OCI-M2 (cell line): ENCODE measurements around the gene FAM170B.

Experiments
- DNase-seq: peaks from one replicate; lab custom pipeline; 2025; ENCODE audit not compliant: unreplicated experiment; lab: John Stamatoyannopoulos, UW

Gene FAM170B

DNA sequence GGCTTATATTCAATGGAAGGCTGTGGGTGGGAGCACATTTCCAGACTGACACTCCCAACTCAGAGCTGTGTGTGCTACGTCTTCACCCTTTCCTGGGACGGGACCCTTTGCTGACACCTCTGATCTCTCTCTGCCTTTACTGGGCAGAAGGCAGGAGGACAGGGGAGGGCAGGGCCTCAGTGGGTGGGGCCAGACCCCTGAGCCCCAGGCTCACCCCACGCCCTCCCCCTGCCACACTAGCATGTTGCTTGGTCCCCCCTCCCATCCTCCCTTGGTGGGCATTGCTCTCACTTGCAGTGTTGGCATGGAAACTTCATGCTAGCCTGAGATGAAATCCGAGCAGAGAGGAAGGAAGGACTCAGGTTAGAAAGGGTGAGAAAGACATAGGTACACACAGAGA lies 36.0 kb upstream of the FAM170B start:
- no peak for DNase-seq

DNA sequence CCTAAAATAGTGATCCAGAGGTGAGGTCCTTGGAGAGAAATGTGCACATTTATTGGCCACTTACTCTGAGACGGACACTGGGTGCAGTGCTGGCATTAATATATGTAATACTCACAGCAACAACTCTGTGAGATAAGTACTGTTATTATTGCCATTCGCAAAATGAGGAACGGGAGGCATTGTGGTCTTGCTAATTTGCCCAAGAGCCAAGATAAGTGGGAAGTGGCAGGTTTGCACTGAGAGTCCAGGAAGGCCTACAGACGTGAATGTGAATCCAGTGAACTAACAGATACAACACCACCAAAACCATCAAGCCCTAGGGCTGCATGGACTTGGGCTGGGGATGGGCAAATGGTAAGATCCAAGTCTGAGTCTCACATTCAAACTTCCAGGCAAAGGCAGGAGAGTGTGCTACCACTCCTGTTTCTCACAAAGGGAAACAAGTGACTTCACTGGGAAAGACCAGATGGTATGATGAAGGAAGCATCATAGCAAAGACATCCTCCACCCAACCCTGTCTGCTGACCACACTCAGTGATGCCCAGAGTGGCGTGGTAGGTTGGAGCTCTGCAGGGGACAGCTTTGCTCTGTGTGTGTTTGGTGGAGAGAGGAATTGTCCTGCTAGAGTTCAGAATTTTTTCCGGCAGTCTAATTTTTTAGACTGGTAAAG lies 35.1 kb upstream of the FAM170B start:
- DNase-seq: no peak

DNA sequence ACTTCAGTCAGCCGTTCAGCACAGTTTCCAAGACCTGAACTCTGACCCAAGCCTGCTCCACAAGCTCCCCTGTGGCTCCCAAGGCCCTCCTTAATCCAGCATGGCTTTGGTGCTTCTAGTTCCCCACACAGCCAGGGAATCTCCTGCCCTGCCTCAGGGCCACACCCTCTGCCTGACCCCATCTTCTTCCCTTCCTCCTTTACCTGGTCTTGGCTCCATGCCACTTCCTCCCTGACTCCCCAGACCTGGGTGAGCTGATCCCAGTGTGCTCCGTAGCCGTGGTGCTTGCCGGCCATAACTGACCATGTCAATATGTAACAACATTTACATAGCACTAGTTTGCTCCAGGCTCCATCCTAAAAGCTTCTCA lies 34.3 kb upstream of the FAM170B start:
- no peak for DNase-seq

DNA sequence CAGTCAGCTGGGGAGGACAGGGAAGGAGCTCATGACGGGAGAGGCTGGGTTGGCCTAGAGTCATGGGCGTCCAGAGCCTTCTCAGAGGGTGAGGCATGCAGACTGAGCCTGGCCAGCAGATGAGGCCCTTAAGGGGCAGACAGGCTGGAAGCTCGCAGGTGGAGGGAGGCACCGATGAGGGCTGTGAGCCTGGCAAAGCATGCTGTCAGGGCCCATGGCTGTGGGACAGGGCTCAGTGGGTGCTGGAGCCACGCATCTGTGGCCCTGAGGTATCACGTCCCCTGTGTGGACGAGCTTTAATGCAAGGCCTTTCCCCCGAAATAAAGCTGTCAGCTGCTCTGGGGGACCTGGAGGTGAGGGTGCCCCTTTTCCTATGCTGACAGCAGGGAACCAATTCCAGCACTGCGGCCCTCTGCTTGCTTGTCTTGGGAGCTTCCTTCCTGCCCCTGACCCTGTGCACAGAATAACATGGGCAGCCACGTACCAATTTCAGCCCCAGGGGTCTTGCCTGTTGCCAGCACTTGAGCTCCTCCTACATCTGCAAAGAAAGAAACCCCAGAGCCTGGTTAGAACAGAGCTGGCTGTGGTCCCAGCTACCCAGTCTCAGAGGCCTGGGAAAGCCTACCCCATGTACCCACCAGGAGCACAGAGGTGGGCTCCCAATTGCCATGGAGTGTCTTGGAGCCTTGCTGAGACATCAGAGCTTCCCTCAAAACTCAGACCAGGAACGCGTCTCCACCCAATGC lies 33.8 kb upstream of the FAM170B start:
- DNase-seq: no peak

DNA sequence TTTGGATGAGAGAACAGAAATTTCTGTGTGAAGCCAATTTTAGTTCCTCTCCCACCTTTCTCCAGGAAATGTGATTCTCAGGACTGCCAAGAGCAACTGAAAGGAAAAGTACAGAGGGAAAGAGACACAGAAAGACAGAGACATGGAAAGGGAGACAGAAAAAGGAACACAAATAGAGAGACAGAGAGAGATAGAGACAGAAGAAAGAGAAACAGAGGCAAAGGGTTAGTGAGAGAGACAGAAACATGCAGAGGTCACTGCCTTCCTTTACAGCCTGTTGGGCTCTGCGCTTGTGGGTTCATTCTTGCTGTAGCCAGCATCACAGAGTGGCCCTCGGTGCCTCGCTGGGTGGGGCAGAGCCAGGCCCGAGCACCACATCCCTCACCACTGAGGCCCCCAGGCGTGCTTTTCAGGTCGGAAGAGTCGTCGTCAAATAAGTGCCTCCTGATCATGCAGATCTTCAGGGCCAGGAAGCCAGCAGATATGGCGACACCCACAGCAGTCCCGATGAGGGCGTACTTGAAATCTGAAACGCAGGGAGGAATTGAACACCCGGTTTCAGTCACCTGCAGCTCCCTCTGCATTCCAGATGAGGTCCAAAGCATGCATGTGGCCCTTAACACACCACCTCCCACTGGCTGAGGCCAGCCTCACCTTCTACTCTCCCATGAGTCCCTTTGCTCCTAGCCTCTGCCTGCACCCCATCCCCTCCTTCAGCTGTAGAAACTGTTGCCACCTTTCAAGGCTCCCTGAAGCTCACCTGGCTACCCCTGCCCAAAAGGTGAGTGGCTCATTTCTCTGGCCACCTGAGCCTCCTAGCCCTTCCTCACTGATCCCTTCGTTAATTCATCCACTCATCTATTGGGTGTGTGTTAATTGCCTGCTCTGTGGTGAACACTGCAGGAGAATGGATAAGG lies 32.9 kb upstream of the FAM170B start:
- DNase-seq: no peak

DNA sequence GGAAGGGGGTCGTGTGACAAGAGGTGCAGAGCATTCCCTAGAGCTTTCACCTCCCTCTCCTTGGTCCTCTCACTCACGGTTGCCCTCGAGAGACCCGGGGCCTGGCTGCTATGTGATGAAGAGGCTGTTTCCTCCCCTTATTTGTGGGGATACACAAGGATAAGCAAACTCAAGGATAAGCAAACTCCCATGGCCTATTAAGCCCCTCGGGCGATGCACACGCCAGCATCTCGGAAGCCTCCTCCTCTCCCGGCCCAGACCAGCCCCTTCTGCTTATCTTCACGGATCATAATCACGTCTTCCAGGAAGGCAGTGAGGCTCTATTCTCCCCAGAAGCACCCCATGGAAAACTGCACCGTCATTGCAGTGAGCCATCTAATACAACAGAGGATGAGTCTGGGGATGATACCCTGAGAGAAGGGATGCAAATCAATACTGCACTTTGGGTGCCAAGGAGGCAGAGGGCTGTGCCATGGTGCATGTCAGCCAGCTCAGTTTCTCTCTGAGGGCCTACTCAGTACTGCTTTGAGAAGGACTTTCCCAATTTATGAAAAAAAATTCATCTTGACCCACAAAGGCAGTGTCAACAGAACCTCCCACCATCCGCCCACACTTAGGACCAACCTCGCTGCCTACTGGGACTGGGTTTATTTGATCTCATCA lies 32.1 kb upstream of the FAM170B start:
- no peak for DNase-seq

DNA sequence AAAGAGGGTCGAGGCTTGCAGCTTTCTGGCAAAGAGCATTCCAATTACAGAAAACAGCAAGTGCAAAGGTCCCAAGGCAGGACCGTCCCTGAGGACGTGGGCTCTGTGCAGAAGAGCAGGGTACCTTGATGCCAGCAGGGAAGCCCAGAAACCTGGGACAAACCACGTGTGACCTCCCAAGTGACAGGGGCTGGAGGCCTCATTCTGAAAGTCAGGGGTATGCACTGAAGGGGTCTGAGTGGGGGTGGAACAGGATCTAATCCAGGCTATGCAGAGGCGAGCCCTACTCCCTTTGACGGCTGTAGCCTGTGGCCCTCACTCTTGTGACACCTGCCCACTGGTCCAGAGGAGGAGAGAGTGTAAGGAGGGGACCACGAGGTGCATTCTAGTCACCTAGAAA lies 31.4 kb upstream of the FAM170B start:
- DNase-seq: no peak

DNA sequence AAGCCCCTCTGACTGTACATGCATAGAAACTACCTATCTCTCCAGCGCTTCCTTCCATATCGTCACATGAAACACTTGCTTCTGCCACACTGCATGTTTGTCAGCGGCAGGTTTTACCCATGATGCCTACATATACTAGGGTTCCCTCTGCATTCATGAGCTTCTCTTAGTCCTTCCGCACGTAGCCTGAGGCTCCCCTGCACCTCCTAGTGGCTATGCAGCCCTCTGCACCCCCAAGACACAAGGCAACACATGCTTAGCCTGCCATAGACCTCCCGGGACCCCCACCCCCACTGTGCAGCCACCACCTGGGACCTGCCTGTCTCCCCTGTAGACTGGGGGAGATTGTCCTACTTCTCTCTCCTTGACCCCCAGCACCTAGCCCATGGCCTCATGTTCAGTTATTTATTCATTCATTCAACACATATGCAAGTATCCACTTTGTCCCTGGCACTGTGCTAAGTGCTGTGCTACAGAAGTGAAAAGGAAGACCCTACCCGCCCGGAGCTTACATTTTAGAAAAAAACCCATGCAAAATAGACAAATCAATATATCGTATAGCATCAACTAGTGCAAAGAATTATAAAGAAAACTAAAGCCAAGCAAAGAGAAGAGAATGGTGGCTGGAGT lies 30.9 kb upstream of the FAM170B start:
- no peak for DNase-seq

DNA sequence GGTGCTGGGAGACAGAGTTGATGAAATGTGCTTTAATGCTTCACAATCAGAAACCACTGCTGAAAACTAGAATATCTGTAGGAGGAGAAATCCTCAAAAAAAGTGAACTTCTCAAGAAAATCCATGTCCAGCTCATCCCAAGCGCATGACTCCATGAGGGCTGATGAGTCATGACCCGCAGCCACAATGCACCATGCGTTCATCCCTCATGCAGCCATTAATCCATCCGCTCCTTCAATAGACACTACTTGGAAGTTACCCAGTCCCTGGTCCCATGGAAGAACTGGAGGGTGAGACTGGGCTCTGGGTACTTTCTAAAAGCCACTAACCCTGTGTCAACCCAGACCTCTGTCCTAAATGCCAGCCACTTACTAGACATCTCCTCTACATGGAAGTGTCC lies 29.9 kb upstream of the FAM170B start:
- no peak for DNase-seq

DNA sequence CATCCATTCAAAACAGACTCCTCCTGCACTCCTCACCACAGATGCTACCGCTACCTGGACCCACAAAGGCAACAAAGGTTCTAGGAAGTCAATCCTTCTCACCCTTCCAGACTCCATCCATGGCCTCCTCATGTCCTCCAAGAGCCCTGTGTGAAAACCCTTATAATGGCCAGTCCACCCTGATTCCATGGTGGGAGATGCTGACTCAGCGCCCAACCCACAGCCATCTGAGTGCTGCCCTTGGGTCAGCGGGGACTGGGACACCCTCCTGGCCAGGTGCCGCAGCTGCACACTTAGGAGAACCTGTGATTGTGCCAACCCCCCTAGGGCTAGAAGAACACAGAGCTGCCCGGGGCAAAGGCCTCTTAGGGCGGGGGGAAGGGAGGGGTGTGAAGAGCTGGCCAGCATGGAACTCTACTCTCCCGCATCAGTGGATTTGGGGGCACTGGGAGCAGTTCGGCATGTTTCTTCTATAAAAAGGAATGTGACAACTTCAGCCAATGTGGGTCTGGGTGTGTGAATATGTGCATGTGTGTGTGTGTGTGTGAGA lies 29.0 kb upstream of the FAM170B start:
- DNase-seq: no peak

DNA sequence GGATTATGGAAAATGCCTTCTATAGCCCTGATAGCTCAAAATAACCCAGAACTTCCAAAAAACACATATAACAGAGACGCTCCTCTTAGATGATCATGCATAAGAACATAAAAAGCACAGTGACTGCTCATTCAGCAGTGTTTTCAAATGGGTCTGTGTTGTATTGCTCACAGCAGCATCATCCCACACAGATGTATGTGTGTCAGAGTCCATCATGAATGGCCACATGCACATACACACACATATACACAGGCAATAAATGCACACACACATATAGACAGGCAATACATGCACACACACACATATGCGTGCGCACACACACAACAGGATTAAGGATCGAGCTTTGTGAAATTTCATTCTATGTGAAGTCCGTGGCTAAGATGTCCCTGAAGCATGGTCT lies 28.2 kb upstream of the FAM170B start:
- no peak for DNase-seq

DNA sequence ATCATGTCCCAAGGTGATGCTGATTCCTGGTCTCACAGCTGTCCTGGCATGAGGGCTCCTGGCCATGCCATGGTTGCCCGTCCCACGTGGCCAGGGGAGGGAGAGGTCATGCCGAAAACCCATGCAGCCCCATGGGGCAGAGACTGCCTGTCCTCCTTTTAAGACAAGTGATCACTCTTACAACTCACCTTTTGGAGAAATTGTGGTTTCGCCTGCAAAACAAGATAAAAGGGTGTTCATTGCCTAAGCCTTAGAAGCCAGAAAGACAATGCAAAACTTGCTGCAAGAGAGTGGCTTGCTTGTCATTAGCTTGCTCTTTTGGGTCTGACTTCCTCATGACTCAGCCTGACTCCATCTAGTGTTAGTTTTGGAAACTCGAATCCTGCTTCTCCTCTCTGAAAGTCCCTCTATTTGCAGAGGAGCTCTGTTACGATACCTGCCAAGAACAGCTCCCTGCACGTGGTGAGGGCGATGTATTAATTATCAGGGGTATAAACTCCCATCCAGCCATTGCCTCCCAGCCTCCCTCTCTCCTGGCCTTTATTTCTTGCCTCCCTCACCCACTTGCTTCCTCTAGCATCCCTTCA lies 27.7 kb upstream of the FAM170B start:
- no peak for DNase-seq

DNA sequence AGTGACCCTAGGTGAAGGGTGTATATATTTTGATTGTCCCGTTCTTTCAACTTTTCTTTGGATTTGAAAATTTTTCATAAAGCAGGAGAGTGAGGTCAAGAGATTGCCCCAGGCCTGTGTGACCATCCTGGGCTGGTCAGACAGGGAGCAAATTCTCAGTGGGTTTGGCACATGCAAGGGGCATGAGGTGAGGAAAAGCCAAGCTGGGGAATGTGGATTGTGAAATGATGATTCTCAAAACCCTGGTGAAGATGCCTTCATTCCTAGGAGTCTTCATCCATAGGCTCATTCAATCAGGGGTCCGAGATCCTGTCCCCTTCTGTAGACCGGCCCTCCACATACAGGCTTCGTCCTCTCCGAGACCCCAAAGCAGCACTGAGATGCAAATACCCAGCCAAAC lies 27.0 kb upstream of the FAM170B start:
- DNase-seq: no peak

DNA sequence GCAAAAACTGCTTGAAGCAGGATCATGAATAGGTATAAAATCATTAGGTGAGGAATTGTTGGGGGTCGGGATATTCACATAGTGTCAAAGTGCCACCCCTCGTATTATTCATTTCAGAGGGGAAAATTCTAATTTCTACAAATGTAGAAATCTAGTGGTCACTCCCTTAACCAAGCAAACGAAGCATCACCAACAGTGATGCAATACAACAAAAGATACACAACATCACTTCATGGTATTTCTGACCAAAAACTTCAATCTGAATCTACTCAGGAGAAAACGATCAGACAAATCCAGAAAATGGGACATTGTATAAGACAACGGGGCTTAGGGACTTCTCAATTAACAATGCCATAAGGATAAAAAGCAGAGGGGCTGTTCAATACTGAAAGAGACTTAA lies 26.3 kb upstream of the FAM170B start:
- DNase-seq: no peak

DNA sequence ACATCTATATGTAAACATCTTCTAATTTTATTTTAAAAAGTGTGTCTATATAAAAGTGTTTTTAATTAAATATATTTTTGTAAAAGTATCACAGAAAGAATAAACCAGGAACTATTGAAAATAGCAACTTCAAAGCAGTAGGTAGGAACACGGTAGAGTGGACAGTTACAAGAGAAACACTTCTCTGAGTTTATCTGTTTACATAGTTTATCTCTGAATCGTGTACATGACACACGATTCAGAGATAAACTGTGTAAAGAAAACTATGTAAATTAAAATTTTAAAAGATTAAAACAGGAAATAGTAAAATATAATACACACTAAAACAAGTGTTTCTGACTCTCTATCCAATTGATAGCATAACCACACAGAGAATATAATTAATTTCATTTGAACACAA lies 25.1 kb upstream of the FAM170B start:
- DNase-seq: no peak

DNA sequence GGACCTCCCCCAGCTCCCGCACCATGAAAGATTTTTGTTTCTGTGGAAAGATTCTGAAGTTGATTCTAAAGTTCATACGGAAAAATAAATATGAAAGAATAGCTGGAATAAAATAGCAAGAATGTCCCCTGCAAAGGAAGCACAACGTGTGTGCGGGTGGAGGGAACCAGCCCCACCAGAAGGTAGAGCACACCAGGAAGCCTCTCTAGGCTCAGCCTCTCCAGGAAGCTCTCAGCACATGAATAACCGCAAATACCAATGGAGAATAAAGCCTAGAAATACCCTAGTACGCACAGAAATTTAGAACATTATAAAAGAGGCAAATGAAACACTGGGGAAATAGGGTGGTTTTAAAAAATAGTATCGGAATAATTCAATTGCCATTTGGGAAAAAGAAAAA lies 24.6 kb upstream of the FAM170B start:
- no peak for DNase-seq

DNA sequence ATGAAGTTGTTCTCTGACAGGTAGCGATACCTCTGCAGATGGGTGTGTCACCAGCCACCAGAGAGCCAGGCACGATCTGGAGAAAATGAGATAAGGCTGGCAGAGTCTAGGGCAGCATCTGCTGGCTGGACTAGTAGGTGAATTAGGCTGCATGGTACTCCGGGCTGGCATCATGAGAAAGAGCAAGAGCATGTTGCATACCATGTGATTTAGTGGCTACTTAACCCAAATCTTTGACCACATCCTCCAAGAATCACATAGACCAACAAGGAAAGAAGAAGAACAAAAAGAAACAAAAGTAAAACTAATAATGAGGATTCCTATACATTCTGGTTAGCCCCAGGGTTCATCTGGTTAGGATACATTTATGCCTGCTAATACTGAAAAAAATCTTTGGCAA lies 23.4 kb upstream of the FAM170B start:
- DNase-seq: no peak

DNA sequence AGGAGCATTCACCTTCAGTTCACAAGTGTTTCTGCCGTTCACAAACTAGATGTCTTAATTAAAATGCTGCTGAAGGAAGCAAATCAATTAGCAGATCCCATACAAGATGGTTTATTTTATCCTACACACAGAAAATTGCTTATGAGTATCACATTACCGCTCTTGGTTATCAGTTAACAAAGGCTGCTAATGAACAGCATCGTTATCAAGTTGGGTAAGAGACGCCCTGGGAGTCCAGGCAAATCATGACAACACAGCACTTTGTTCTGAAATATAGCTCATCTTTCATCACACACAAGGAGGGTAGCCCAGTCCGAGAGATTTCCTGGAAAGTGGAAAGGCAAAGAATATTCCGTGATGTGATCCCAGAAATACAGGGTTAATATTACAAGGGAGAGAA lies 20.8 kb upstream of the FAM170B start:
- DNase-seq: no peak

DNA sequence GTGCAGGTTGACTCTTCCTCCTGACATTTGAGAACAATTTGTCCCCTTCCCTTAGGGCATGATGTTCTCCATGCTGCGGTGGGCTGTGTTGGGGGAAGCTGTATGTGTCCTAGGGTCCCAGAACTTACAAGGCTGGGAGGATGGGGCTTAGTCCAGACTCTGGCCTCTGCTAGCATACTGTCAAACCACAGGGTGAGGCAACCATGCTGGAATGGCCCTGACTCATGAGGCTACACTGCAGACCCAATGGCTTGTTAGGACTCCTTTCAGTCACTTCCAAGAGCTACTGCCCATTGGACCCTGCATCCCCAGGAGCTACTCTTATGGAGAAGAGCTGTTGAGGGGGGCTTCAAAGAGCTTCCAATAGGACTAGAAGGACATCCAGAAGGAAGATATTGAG lies 20.1 kb upstream of the FAM170B start:
- no peak for DNase-seq

DNA sequence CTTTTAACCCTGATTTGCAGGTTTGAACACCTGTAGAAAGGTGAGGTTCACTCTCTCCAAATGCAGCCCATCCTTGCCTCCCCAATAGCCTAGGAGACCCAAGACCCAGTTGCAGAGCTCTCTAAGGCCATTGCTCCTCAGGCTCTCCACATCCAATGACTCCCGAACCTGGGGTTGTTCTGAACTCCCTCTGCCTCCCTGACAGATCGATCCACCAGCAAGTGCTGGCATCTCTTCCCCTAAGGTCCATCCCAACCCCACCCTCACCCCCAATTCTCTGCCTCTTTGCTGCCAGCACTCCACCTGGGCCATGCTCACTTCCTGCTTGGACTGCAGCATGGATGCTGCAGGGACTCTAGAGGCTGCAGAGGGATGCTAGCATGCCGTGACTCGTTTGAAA lies 19.3 kb upstream of the FAM170B start:
- no peak for DNase-seq
